Measurements from ENCODE around the gene TMEM164. TPM values are rescaled to one million over a fixed set of nuclear protein-coding genes. Genes with fewer than 3 reads are reported as not detected.

Gene TMEM164
- total and polyA plus RNA-seq, 10 of the 15 experiments (the other 5 are each of a cell fraction or from before 2014, with no cell fraction given), result 0.61 to 18.3 (median 7.0) TPM

GRCh38 chrX:110045421-110045820 lies 42.5 kb downstream of the TMEM164 start:
- no TSS peak for BruUV-seq (replicated peaks)
- Histone ChIP-seq H2AFZ (ENCODE audit: control insufficient read depth, low read depth, low read length) (no peak overlapping the region), H3K27ac (ENCODE audit: control insufficient read depth, insufficient read depth) (no peak overlapping the region; the same call in 1 of the 2 replicates), H3K4me2 (ENCODE audit: control insufficient read depth, insufficient read depth) (no peak overlapping the region), H3K4me1 (ENCODE audit: control insufficient read depth, insufficient read depth, low read length) (peaks cover 15% of the 10 kb centered on the region), H3K4me3 (no peak overlapping the region), H4K20me1 (ENCODE audit: control insufficient read depth, insufficient read depth) (no peaks in the 10 kb centered on the region), H3K36me3 (ENCODE audit: control insufficient read depth in 2 of 2, insufficient read depth in 2 of 2, low read length in 1 of 2) (no peaks in the 10 kb centered on the region; a peak in 1 of 4 replicates), H3K79me2 (ENCODE audit: control insufficient read depth, insufficient read depth, low read length) (peaks cover 2% of the 10 kb centered on the region; the same call in 1 of the 2 replicates), H3K9ac (ENCODE audit: control insufficient read depth, insufficient read depth, low read length) (no peak overlapping the region), H3K9me3 (replicated peaks; ENCODE audit: control insufficient read depth, insufficient read depth, low read length) (no peaks in the 10 kb centered on the region), H3K27me3 (replicated peaks in 1 of 2; ENCODE audit: control insufficient read depth in 2 of 2, insufficient read depth in 2 of 2, low read length in 1 of 2) (no peaks in the 10 kb centered on the region)
- DNase-seq (ENCODE audit: low read depth, low spot score), result no peak
- ChIA-PET RAD21 (ENCODE audit: unreplicated experiment) (interaction anchor here (1.0 to 1.8 kb wide), 4 partner anchors 37 to 155 kb away, joined by 3 to 6 read pairs (median 4); no protein-coding TSS in a partner anchor), SMC1A (ENCODE audit: uncharacterized antibody, unreplicated experiment) (interaction anchor here (0.9 to 2.1 kb wide), 10 partner anchors 8 to 559 kb away, joined by 3 to 12 read pairs (median 4); no protein-coding TSS in a partner anchor), CTCF (interaction anchor here (0.6 to 3.7 kb wide), 12 partner anchors 9 to 332 kb away, joined by 3 to 32 read pairs (median 3); partner anchors contain the start of gene TMEM164), POLR2A (interaction anchor here (0.7 to 1.7 kb wide), 5 partner anchors 13 to 43 kb away, joined by 3 to 4 read pairs (median 3); partner anchors contain the start of gene TMEM164)
- FAIRE-seq, result no peak
- in situ Hi-C loops (cut with MboI) (no loop called here), intact Hi-C loops (cut with micrococcal nuclease; ENCODE audit: unreplicated experiment) (no loop called here)
- no peak for TF ChIP-seq SIN3A (IDR thresholded peaks at IDR 0.05; ENCODE audit: low read depth, low read length)
- TF ChIP-seq E2F8 (IDR thresholded peaks at IDR 0.05; ENCODE audit: low read depth, partially characterized antibody), result no peak
- no peak for TF ChIP-seq ZNF687 (IDR thresholded peaks at IDR 0.05)
- no peak for TF ChIP-seq NBN (IDR thresholded peaks at IDR 0.05)
- TF ChIP-seq EZH2 (IDR thresholded peaks at IDR 0.05; ENCODE audit: borderline replicate concordance, control insufficient read depth, low read depth, low read length), result no peak
- no peak for TF ChIP-seq CHD2 (IDR thresholded peaks at IDR 0.05; ENCODE audit: borderline replicate concordance, low read depth, low read length)
- no peak for TF ChIP-seq ZNF592 (IDR thresholded peaks at IDR 0.05)
- no peak for TF ChIP-seq IKZF2 (IDR thresholded peaks at IDR 0.05)
- no peak for ATAC-seq
- WGBS (ENCODE audit: insufficient coverage, insufficient replicate concordance, low lambda C conversion rate, missing lambda C conversion rate), result 54% methylated on average over 3 of the region's 3 CpGs

All from GM12878 (cell line).